GM10847 (cell line): ENCODE measurements around the gene RAB42.
A peak's percentile ranks its signal among the peaks of the same experiment; 100 is the strongest.

Source experiments
- POLR2A ChIP-seq: IDR thresholded peaks from 2 replicates; pipeline ENCODE4 v1.6.1; 2011; ENCODE audit not compliant: insufficient read length; ENCODE audit errors: extremely low read depth

RAB42 gene, protein sequence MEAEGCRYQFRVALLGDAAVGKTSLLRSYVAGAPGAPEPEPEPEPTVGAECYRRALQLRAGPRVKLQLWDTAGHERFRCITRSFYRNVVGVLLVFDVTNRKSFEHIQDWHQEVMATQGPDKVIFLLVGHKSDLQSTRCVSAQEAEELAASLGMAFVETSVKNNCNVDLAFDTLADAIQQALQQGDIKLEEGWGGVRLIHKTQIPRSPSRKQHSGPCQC

DNA sequence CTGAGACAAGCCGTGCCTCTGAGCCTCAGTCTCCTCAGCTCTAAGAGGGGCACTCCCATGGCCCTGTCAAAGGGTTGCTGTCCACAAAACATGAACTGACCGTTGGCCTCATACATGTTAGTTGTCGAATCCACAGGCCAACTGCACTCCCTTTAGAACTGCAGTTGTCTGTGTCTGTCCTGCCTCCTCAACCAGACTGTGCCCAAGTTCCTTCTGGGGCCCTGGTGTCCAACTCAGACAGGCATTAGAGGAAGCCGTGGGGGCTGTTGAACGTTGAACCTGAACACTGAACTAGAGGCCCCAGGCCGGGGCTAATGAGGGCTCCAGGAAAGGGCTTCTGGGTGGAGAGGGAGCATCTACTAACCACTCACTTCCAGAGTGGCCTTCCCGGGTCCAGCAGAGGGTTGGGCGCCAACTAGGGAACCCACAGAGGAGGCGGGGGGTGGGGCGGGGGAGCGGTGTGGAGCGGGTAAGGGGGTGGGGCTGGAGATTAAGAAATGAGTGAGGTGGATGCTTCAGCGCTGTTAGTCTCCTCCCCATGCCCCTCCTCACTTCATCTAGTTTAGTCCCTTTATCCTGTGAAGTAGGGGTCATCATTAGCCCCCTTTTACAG lies at the start of gene RAB42:
Gene RAB42 (plus strand): TSS at position 558 of the 613 bp plus-strand sequence. CDS start 247 bp downstream, outside the sequence.
- TF ChIP-seq POLR2A: no peak

DNA sequence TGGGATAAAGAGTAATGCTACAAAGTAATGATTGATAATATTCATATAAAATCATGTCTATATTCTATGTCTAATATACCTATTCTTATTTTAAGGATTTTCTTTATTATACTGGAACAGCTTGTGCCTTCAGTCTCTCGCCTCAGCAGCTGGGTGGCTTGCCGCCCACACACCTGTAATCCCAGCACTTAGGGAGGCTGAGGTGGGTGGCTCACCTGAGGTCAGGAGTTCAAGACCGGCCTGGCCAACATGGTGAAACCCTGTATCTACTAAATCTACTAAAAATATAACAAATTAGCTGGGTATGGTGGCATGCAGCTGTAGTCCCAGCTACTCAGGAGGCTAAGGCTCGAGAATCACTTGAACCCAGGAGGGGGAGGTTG lies 46.8 kb upstream of the RAB42 start:
- no peak for TF ChIP-seq POLR2A

DNA sequence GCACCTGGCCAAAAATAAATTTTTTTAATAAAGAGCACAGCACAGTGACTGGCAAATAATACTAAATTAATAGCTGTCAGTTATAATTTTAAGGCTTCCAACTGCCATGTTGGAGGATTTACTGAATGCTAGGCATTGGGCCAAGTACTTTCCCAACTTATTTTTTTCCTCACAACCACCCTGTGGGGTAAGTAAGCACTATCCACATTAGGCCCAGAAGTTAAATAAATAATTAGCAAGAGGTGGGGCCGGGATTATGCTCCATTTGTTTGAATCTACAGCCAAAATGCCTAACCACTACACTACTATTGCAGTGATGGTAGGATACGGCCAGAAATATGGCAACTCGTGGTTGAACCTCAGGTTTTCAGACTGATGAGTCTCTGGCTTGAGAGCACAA lies 43.7 kb upstream of the RAB42 start:
- TF ChIP-seq POLR2A: no peak

DNA sequence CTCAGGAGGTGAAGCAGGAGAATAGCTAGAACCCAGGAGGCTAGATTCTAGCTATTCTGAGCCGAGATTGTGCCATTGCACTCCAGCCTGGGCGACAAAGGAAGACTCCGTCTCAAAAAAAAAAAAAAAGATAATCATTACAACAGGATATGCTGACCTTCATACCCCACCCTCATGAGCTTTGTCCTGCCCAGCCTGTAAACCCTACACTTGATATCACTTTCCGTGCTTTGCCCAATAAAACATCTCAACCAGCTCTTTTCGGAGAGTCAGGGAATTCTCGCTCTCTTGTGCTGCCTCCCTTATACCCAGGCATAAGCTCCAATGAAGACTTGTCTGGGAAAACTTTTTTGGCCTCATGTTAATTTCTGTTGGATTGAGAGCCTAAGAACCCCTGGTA lies 40.7 kb upstream of the RAB42 start:
- no peak for TF ChIP-seq POLR2A

DNA sequence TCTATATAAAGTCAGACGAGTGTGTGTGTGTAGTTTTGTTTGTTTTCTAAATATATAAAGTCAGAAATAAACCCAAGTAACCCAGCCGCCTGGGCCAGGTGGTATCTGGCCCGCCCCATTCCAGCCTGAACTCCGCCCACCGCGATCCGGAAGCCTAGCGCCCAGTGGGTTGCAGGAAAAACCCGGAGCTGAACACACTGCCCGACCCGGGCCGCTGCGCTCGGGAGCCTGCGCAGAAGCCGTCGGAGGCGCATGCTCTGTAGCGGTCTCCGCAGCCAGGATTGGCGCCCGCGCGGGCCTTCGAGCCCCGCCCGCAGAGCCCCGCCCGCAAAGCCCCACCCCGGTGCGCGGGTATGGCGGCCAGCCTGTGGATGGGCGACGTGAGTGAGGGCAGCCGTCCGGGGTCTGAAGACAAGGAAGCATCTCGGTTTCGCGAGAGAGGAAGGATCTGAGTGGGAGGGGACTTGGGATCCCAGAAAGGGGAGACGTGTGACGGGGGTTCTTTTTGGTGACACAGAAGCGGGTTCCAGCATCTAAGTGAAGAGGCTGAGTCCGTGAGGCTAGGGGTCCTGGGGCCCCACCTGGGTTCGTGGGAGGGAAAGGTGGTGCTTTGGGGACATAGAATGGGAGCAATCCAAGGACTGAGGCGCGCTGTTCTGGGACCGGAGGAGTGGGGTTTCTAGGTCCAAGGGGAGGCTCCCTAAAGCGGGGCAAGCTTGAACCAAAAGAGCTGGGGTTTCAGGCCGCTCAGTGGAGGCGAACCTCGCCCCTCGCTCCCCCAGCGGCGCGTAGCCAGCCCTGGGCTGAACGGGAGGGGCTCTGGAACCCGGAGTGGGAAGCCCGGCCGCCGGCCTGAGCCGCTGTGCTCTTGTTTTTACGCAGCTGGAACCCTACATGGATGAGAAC lies 39.1 kb upstream of the RAB42 start, which contains the start of gene TRNAU1AP:
Gene TRNAU1AP (plus strand): TSS at position 328 of the 906 bp plus-strand sequence. CDS start 26 bp downstream, at position 354.
- TF ChIP-seq POLR2A: peak; percentile 79

DNA sequence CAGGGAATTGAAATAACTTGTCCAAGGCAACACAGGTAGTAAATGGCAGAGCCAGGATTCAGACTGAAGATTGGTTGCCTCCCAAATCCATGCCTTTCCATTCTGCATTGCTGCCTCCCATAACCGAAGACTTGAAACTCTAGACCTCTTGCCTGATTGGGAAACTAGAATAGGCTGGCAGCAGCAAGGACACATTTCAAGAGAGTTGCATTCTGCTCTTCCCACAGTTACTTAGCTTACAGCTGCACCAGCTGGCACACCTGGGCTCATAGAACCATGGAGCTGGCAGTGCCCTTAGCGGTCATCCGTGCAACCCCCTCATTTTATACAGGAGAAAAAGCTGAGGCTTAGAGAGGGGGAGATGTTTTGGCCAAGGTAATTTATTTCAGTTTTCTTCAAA lies 31.2 kb upstream of the RAB42 start:
- TF ChIP-seq POLR2A: no peak

DNA sequence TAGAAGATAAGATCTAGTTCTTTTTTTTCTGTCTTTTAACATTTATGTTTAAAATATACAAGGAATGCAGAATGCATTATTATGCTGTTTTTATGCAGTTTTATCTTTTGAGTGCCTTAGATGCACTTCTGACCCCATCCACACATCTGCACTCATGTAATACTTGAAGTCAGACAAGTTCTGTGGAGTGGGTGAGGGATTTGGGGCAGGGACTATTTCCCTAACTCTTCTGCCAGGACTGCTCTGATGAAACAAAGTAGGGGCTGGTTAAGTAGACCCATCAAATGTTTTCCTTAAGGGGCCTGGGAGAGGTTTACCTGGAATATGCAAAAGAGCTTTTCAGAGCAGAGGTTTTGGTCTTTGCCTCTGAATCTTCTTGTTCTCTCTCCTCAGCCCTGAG lies 27.8 kb upstream of the RAB42 start:
- no peak for TF ChIP-seq POLR2A

DNA sequence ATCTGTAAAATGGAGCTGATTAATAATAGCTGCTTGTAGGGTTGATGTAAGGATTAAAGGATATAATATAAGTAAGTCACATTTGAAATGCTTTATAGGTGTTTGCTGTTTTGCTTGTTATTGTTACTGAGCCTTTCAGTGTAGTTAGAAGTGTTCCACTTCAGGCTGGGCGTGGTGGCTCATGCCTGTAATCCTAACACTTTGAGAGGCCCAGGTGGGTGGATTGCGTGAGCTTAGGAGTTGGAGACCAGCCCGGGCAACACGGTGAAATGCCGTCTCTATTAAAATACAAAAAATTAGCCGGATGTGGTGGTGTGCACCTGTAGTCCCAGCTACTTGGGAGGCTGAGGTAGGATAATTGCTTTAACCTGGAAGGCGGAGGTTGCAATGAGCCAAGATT lies 27.0 kb upstream of the RAB42 start:
- TF ChIP-seq POLR2A: no peak

DNA sequence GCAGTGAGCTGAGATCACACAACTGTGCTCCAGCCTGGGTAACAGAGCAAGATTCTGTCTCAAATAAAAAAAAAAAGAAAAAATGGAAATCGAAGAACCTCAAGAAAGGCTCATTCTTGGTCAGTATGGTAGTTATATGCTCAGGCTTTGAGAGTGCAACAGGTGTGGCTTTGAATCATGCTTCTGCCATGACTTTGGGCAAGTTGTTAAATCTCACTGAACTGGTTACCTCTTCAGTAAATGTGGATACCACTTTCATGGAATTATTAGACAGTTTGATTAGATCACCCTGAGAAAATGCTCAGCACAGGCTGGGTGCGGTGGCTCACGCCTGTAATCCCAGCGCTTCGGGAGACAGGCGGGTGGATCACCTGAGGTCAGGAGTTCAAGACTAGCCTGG lies 26.3 kb upstream of the RAB42 start:
- TF ChIP-seq POLR2A: no peak

DNA sequence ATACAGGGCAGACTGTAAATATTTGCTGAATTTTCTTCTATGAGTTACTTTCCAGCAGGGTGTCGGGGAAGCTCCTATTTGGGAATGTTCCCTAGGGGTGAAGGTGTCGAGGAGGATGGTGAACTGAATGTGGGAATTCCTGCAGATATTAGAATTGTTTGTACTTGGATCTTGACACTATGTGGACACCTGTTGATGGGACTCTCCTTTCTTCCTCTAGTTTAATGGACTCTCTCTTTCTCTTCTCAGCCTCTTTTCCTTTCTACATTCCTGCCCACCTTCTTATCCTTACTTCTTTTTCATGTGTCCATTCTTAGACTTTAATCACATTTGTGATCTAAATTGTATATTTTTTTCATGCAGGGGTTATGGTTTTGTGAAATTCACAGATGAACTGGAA lies 25.1 kb upstream of the RAB42 start:
- no peak for TF ChIP-seq POLR2A

DNA sequence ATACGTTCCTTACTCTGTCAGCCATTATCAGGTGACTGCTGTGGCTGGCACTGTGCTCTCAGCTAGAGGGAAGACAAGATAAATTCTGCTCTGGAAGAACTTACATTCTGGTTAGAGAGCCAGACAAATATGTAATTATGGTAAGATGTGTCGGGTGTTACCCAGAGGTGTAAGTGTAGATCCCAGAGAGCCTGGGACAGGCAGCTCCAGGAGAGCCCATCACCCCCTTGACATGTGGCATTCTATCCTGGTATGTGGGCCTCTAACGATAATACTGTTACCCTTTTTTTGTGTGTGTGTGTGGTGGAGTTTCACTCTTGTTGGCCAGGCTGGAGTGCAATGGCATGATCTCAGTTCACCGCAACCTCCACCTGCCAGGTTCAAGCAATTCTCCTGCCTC lies 20.2 kb upstream of the RAB42 start:
- no peak for TF ChIP-seq POLR2A

DNA sequence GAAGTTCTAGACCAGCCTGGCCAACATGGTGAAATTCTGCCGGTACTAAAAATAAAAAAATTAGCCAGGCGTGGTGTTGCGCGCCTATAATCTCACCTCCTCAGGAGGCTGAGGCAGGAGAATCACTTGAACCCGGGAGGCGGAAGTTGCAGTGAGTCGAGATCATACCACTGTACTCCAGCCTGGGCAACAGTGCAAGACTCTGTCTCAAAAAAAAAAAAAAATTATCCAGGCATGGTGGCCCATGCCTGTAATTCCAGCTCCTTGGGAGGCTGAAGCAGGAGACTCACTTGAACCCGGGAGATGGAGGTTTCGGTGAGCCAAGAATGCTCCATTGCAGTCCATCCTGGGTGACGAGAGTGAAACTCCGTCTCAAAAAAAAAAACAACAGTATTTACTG lies 18.5 kb upstream of the RAB42 start:
- no peak for TF ChIP-seq POLR2A

DNA sequence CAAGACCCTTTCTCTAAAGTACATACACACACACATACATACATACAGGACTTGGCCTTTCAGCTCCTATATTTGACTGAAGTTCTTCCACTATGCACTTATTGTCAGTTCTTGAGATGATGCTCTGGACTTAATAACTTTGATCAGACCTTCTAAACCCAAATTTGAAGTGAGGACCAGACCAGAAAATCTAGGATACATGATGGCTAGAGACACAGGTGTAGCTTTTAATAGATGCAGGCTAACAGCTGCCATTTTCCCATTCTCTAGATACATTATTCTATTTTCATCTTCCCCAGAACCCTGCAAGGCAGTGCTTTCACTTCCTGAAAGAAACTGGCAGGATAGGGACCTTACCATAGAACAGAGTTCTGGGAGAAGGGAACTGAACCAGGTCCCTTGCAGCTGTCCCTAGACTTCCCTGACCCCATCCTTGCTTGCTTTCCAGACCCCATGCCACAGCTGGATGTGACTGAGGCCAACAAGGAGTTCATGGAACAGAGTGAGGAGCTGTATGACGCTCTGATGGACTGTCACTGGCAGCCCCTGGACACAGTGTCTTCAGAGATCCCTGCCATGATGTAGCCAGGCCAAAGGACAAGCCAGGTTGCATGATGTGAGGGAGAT lies 14.9 kb upstream of the RAB42 start:
- no peak for TF ChIP-seq POLR2A

DNA sequence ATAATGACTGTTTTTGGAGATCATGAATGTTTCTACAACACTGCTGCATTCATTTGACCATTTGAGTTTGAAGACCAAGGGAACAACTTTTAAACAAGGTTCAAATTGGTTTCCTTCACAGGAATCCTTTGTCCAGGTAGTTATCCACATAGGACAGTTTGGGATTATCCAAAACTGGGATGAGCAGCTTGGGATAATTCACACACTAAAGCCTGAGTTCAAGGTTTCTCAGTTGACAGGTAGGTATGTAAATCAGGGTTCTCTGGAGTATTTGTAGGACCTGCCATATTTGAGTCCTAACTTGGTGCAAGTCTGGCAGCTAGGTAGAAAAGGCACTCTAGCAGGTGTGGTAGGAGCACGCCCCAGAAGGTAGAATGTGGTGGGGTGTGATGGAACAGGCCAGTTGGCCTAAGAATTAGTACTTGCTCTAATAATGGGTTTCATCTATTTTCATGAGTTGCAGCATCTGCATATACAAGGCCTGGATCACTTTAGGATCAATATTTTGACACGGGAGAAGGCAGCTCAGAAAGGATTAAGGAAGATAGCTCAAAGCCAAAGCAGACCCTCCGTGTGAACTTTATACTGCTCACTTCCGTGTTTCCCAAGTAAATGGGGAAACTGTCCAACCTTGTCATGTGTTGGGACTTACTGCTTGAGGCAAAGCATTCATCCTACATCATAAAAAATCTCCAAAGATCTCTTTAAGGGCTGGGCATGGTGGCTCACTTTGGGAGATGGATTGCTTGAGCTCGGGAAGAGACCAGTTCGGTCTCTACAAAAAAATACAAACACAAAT lies 14.1 kb upstream of the RAB42 start:
- no peak for TF ChIP-seq POLR2A

DNA sequence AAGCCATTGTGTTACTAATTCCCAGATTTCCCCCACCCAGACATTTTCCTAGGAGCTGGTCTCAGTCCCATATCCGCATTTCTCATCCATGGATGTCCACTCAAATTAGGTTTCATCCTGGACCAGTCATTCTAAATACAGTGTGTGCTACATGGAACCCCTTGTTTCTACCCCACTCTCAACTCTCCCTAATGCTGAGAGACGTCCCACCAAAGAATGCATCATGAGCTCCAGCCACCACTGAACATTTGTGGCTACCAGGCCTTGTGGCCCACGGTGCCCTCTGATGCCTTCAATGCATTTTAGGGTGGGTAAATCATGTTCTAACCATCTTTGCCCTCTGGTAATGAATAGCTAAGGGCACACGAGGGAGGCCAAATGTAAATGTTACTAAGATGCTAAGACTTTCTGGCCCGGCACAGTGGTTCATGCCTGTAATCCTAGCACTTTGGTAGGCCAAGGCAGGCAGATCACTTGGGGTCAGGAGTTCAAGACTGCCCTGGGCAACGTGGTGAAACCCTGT lies 13.3 kb upstream of the RAB42 start:
- TF ChIP-seq POLR2A: no peak

DNA sequence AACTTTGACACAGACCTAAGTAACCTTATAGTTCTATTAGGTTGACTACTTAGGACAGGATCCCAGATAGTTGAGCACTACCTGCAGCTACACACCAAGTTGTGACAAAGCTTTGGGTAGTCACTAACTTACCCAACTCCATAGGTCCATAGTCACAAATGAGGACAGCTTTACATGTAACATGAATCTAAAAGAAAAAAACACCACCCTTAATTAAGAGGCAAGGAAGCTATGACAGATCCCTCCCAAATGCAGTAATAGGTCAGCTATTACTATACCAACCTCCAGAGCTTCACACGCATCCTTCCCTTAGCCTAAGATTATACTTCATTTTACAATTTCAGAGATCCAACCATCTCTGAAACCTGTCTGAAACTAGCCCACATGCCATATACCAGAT lies 12.7 kb upstream of the RAB42 start:
- no peak for TF ChIP-seq POLR2A
